ENCODE data around the gene UBE2L6. TPM values are rescaled to one million over a fixed set of nuclear protein-coding genes. Genes with fewer than 3 reads are reported as not detected.

Gene UBE2L6
- total RNA-seq, 1 donor from 2014 or later = 19.4 TPM

- no peak overlapping the region for H3K4me3 ChIP-seq (ENCODE audit: low read depth, low read length)
- DNase-seq (ENCODE audit: low read depth) = no peak
- TF ChIP-seq, protein P1, sequence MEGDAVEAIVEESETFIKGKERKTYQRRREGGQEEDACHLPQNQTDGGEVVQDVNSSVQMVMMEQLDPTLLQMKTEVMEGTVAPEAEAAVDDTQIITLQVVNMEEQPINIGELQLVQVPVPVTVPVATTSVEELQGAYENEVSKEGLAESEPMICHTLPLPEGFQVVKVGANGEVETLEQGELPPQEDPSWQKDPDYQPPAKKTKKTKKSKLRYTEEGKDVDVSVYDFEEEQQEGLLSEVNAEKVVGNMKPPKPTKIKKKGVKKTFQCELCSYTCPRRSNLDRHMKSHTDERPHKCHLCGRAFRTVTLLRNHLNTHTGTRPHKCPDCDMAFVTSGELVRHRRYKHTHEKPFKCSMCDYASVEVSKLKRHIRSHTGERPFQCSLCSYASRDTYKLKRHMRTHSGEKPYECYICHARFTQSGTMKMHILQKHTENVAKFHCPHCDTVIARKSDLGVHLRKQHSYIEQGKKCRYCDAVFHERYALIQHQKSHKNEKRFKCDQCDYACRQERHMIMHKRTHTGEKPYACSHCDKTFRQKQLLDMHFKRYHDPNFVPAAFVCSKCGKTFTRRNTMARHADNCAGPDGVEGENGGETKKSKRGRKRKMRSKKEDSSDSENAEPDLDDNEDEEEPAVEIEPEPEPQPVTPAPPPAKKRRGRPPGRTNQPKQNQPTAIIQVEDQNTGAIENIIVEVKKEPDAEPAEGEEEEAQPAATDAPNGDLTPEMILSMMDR (conservative IDR thresholded peaks at IDR 0.05; ENCODE audit: low read depth, low read length) = no peak
Observed at GRCh38 chr11:57604296-57605027, 37.0 kb upstream of the UBE2L6 start.

GRCh38 chr11:57601297-57601696 is 33.8 kb upstream of the UBE2L6 start:
- TF ChIP-seq, protein P1 (conservative IDR thresholded peaks at IDR 0.05; ENCODE audit: low read depth, low read length) = no peak
- DNase-seq (ENCODE audit: low read depth) = no peak
- no peak overlapping the region for H3K4me3 ChIP-seq (ENCODE audit: low read depth, low read length)

- peak overlapping the region; percentile 59 for H3K4me3 ChIP-seq (ENCODE audit: low read depth, low read length)
- DNase-seq (ENCODE audit: low read depth) = no peak
Observed at GRCh38 chr11:57599381-57599780, 31.9 kb upstream of the UBE2L6 start.

DNA sequence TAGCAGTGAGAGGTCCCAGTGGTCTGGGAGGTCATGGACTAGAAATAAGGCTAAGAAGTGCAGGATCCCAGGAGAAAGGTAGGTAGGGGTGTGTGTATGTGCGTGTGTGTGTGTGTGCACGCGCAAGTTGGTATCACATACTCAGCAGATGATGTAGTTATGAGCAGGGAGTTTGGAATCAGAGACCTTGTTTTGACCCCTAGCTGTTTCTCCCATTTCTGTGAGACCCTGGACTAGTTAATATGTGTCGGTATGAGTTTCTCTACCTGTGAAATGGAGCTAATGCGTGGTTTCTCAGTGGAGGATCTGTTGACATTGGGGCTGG is 31.3 kb upstream of the UBE2L6 start:
- no peak for DNase-seq (ENCODE audit: low read depth)
- TF ChIP-seq, protein P1 (conservative IDR thresholded peaks at IDR 0.05; ENCODE audit: low read depth, low read length) = no peak
- peak overlapping the region; percentile 59 for H3K4me3 ChIP-seq (ENCODE audit: low read depth, low read length)

More at GRCh38 chr11:57599381-57599780, 31.9 kb upstream of the UBE2L6 start:
- TF ChIP-seq, protein P1 (conservative IDR thresholded peaks at IDR 0.05; ENCODE audit: low read depth, low read length) = no peak

GRCh38 chr11:57597916-57598830 is 30.7 kb upstream of the UBE2L6 start:
- no peak for DNase-seq (ENCODE audit: low read depth)
- H3K4me3 ChIP-seq (ENCODE audit: low read depth, low read length) = peak overlapping the region; percentile 59
- TF ChIP-seq, protein P1 (conservative IDR thresholded peaks at IDR 0.05; ENCODE audit: low read depth, low read length) = no peak

GRCh38 chr11:57597461-57597915 is 30.0 kb upstream of the UBE2L6 start, which contains the start of gene SERPING1:
SERPING1 (plus strand) TSS chr11:57597685; CDS start chr11:57598271, 586 bp downstream.
- no peak for DNase-seq (ENCODE audit: low read depth)
- peak within 1 kb of the TSS; percentile 59 for H3K4me3 ChIP-seq (ENCODE audit: low read depth, low read length)
- TF ChIP-seq, protein P1 (conservative IDR thresholded peaks at IDR 0.05; ENCODE audit: low read depth, low read length) = no peak
